Neural cell (in vitro differentiated cells): ENCODE data around the gene MYO6.

ENCODE experiments used
- EP300 ChIP-seq: fragments of 450-650 bp; conservative IDR thresholded peaks from 2 replicates; pipeline ENCODE4 v1.6.1; 2014; ENCODE audit warnings: antibody characterized with exemption, mild to moderate bottlenecking, moderate library complexity; ENCODE audit not compliant: poor library complexity, severe bottlenecking
- EZH2 ChIP-seq: fragments of 200-600, 300-800 bp; shearing (Covaris generic), sonication (generic); IDR thresholded peaks from 2 replicates; pipeline ENCODE4 v1.6.1; 2014; ENCODE audit warnings: antibody characterized with exemption, low read length, borderline replicate concordance, mild to moderate bottlenecking; ENCODE audit not compliant: insufficient read depth, poor library complexity, severe bottlenecking
- POLR2AphosphoS5 ChIP-seq: IDR thresholded peaks from 2 replicates; pipeline ENCODE4 v1.6.1; 2012
- TAF1 ChIP-seq: IDR thresholded peaks from 2 replicates; pipeline ENCODE4 v1.6.1; 2012; ENCODE audit warnings: low read depth
- TF ChIP-seq, protein P1 (sequence below): fragments of 450-650 bp; IDR thresholded peaks from 2 replicates; pipeline ENCODE4 v1.5.1; 2014; ENCODE audit warnings: antibody characterized with exemption, mild to moderate bottlenecking, moderate library complexity; ENCODE audit not compliant: poor library complexity, severe bottlenecking

DNA sequence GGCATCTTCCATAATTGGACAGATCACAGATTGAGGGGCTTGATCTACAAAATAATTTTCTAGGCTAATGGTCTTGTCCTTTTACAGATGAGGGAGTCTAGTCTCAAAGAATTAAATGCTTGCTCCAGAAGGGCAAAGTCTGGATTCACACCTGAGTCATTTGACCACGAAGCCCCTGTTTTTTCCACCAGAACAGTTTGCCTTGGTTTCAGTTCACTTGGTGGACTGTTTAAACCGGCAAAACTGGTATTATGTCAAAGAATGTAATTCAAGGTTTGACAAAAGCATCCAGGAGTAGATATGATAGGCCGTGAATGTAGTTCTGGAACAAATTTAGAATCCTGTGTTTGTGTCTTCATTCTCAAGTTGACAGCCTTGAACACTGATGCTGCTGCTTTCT lies 3.3 kb downstream of the MYO6 start:
- TF ChIP-seq, protein P1, sequence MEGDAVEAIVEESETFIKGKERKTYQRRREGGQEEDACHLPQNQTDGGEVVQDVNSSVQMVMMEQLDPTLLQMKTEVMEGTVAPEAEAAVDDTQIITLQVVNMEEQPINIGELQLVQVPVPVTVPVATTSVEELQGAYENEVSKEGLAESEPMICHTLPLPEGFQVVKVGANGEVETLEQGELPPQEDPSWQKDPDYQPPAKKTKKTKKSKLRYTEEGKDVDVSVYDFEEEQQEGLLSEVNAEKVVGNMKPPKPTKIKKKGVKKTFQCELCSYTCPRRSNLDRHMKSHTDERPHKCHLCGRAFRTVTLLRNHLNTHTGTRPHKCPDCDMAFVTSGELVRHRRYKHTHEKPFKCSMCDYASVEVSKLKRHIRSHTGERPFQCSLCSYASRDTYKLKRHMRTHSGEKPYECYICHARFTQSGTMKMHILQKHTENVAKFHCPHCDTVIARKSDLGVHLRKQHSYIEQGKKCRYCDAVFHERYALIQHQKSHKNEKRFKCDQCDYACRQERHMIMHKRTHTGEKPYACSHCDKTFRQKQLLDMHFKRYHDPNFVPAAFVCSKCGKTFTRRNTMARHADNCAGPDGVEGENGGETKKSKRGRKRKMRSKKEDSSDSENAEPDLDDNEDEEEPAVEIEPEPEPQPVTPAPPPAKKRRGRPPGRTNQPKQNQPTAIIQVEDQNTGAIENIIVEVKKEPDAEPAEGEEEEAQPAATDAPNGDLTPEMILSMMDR: no peak
- TF ChIP-seq EP300 (no peak), TAF1 (no peak), POLR2AphosphoS5 (no peak), EZH2 (no peak)
